ENCODE data around the gene FOXL2. TPM values are rescaled to one million over a fixed set of nuclear protein-coding genes. Genes with fewer than 3 reads are reported as not detected.

The FOXL2 gene
- total RNA-seq, 1 donor from 2014 or later: not detected

GRCh38 chr3:138964923-138965322 lies 18.0 kb upstream of the FOXL2 start:
- peaks cover 0 to 4% (median 3%) of the 10 kb centered on the region in 3 donors for H3K9me3 ChIP-seq (ENCODE audit: control insufficient read depth in 3 of 3, low read length in 3 of 3)

GRCh38 chr3:138964264-138964663 lies 17.3 kb upstream of the FOXL2 start:
- Histone ChIP-seq H3K27me3 (ENCODE audit: control insufficient read depth in 3 of 3, insufficient read depth in 3 of 3, low read length in 3 of 3) (peaks cover 23 to 33% (median 29%) of the 10 kb centered on the region in 3 donors), H3K9ac (ENCODE audit: low read depth in 1 of 3, low read length in 3 of 3) (no peak overlapping the region), H3K4me1 (ENCODE audit: control insufficient read depth in 3 of 3, insufficient read depth in 3 of 3, low read length in 3 of 3) (no peaks in the 10 kb centered on the region), H3K9me3 (ENCODE audit: control insufficient read depth in 3 of 3, low read length in 3 of 3) (peaks cover 0 to 4% (median 3%) of the 10 kb centered on the region in 3 donors), H3K36me3 (ENCODE audit: control insufficient read depth in 3 of 3, insufficient read depth in 3 of 3, low read length in 3 of 3) (no peaks in the 10 kb centered on the region), H3K27ac (ENCODE audit: low read depth, low read length) (no peak overlapping the region), H3K4me3 (ENCODE audit: low read length in 3 of 3) (no peak overlapping the region)

More at GRCh38 chr3:138964923-138965322, 18.0 kb upstream of the FOXL2 start:
- Histone ChIP-seq H3K27ac (ENCODE audit: low read depth, low read length) (no peak overlapping the region), H3K36me3 (ENCODE audit: control insufficient read depth in 3 of 3, insufficient read depth in 3 of 3, low read length in 3 of 3) (no peaks in the 10 kb centered on the region), H3K27me3 (ENCODE audit: control insufficient read depth in 3 of 3, insufficient read depth in 3 of 3, low read length in 3 of 3) (peaks cover 23 to 29% (median 26%) of the 10 kb centered on the region in 3 donors), H3K4me1 (ENCODE audit: control insufficient read depth in 3 of 3, insufficient read depth in 3 of 3, low read length in 3 of 3) (no peaks in the 10 kb centered on the region), H3K9ac (ENCODE audit: low read depth in 1 of 3, low read length in 3 of 3) (no peak overlapping the region), H3K4me3 (ENCODE audit: low read length in 3 of 3) (no peak overlapping the region)

DNA sequence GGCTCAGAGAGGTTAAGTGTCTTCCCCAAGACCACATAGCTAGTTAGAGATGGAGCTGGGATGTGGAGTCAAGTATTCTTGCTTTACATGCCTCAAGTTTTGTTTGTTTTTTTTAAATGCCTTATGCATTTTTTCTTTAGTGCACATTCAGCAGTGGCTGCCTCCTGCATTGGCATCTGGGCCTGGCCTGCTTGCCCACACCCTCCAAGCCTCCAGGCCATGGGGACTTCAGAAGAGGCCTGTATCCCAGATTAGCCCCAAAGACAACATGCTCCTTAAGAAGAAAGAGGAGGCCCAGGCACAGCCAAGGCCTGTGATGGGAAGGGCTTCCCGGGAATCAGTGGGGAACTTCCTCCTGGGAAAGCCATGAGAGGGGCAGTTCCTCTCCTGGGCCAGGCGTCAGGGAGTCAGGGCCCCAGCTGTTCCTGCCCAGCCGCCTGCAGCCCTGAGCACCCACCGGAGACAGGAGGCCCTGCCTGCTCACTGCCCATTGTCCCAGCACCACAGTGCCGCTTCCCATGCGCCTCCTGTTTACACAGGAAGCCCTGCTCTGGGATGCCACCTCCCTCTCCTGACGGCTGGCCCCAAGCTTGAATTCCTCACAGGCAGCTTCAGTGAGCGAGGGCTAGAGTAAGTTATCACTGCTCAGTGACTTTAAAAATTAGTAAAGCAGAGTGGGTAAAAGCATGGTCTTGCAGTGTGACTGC lies 16.1 kb upstream of the FOXL2 start:
- H3K4me1 ChIP-seq (ENCODE audit: control insufficient read depth in 3 of 3, insufficient read depth in 3 of 3, low read length in 3 of 3): no peaks in the 10 kb centered on the region
- no peak overlapping the region for H3K4me3 ChIP-seq (ENCODE audit: low read length in 3 of 3)
- H3K36me3 ChIP-seq (ENCODE audit: control insufficient read depth in 3 of 3, insufficient read depth in 3 of 3, low read length in 3 of 3): no peaks in the 10 kb centered on the region
- H3K27me3 ChIP-seq (ENCODE audit: control insufficient read depth in 3 of 3, insufficient read depth in 3 of 3, low read length in 3 of 3): peaks cover 23 to 34% (median 32%) of the 10 kb centered on the region in 3 donors
- no peak overlapping the region for H3K27ac ChIP-seq (ENCODE audit: low read depth, low read length)
- H3K9me3 ChIP-seq (ENCODE audit: control insufficient read depth in 3 of 3, low read length in 3 of 3): peaks cover 0 to 4% (median 3%) of the 10 kb centered on the region in 3 donors
- no peak overlapping the region for H3K9ac ChIP-seq (ENCODE audit: low read depth in 1 of 3, low read length in 3 of 3)

DNA sequence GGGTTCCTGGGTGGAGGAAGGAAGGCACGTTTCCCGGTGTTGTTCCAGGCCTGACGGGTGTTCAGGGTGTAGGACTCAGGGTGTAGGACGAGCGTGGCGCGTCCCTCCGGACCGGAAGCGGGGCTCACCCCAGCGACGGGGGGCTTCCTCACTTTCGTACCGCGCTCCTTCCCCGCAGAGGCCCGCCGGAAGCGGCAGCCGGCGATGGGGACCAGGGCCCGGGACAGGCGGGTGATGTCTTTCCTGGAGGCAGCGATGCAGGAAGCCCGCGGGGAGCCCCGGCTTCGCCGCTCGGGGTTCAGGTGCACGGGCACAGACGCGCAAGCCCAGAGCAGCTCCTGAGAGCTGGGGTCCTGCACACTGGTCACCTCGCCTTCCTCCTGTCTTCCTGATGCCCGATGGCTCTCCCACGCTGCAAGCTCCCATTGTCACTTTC lies 13.5 kb upstream of the FOXL2 start:
- Histone ChIP-seq H3K9ac (ENCODE audit: low read depth in 1 of 3, low read length in 3 of 3) (no peak overlapping the region), H3K27ac (ENCODE audit: low read depth, low read length) (no peak overlapping the region), H3K36me3 (ENCODE audit: control insufficient read depth in 3 of 3, insufficient read depth in 3 of 3, low read length in 3 of 3) (no peaks in the 10 kb centered on the region), H3K4me1 (ENCODE audit: control insufficient read depth in 3 of 3, insufficient read depth in 3 of 3, low read length in 3 of 3) (no peaks in the 10 kb centered on the region), H3K9me3 (ENCODE audit: control insufficient read depth in 3 of 3, low read length in 3 of 3) (peaks cover 0 to 4% (median 3%) of the 10 kb centered on the region in 3 donors), H3K4me3 (ENCODE audit: low read length in 3 of 3) (no peak overlapping the region), H3K27me3 (ENCODE audit: control insufficient read depth in 3 of 3, insufficient read depth in 3 of 3, low read length in 3 of 3) (peaks cover 26 to 45% (median 39%) of the 10 kb centered on the region in 3 donors)

- H3K4me3 ChIP-seq (ENCODE audit: low read length in 3 of 3): no peak overlapping the region
These were observed 3.8 kb upstream of the FOXL2 start for GRCh38 chr3:138950701-138951100.

DNA sequence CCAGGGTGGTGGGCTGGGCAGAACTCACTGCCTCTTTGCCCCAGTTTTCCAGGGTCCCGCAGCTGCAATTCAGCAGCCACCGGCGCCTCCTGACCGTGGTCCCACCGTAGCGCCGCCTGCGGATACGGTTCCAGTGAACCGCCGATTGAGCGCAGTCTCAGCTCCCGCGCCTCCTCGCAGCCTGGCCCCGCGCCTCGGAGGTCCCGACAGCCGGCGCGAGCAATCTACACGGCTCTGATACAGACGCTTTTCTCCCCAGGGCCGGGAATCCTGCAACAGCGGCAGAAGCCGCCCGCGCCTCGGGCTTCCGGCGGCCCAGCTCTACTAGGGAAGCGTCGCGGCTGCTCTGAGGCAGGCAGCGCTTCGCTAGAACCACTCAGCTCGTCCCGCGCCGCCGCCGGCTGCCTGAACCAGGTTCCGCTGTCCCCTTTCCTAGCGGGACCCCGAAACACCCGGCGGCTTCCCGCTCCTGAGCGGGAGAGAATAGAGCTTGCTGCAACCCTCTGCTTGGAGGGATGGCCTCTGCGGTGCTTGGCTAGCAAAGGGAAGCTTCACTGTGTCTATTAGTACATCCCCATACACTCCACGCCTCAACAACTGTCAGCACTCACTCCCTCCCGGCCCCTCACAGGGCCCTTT lies 3.2 kb upstream of the FOXL2 start:
- Histone ChIP-seq H3K4me1 (ENCODE audit: control insufficient read depth in 3 of 3, insufficient read depth in 3 of 3, low read length in 3 of 3) (peaks cover 13 to 24% (median 15%) of the 10 kb centered on the region in 3 donors), H3K27me3 (ENCODE audit: control insufficient read depth in 3 of 3, insufficient read depth in 3 of 3, low read length in 3 of 3) (peaks cover 76% of the 10 kb centered on the region in 3 donors), H3K27ac (ENCODE audit: low read depth, low read length) (no peak overlapping the region), H3K36me3 (ENCODE audit: control insufficient read depth in 3 of 3, insufficient read depth in 3 of 3, low read length in 3 of 3) (no peaks in the 10 kb centered on the region), H3K9me3 (ENCODE audit: control insufficient read depth in 3 of 3, low read length in 3 of 3) (no peaks in the 10 kb centered on the region), H3K4me3 (ENCODE audit: low read length in 3 of 3) (peak overlapping the region; percentile 14 to 55 (median 41)), H3K9ac (ENCODE audit: low read depth in 1 of 3, low read length in 3 of 3) (peak overlapping the region in 1 of 3 donors; percentile 45)

More at GRCh38 chr3:138950701-138951100, 3.8 kb upstream of the FOXL2 start:
- H3K27me3 ChIP-seq (ENCODE audit: control insufficient read depth in 3 of 3, insufficient read depth in 3 of 3, low read length in 3 of 3): peaks cover 76 to 78% (median 78%) of the 10 kb centered on the region in 3 donors
- H3K4me1 ChIP-seq (ENCODE audit: control insufficient read depth in 3 of 3, insufficient read depth in 3 of 3, low read length in 3 of 3): peaks cover 9 to 20% (median 12%) of the 10 kb centered on the region in 3 donors
- H3K9me3 ChIP-seq (ENCODE audit: control insufficient read depth in 3 of 3, low read length in 3 of 3): no peaks in the 10 kb centered on the region
- H3K36me3 ChIP-seq (ENCODE audit: control insufficient read depth in 3 of 3, insufficient read depth in 3 of 3, low read length in 3 of 3): no peaks in the 10 kb centered on the region
- no peak overlapping the region for H3K27ac ChIP-seq (ENCODE audit: low read depth, low read length)
- no peak overlapping the region for H3K9ac ChIP-seq (ENCODE audit: low read depth in 1 of 3, low read length in 3 of 3)

GRCh38 chr3:138949445-138950005 lies 2.6 kb upstream of the FOXL2 start:
- H3K4me1 ChIP-seq (ENCODE audit: control insufficient read depth in 3 of 3, insufficient read depth in 3 of 3, low read length in 3 of 3): peaks cover 14 to 28% (median 18%) of the 10 kb centered on the region in 3 donors
- no peaks in the 10 kb centered on the region for H3K36me3 ChIP-seq (ENCODE audit: control insufficient read depth in 3 of 3, insufficient read depth in 3 of 3, low read length in 3 of 3)
- H3K4me3 ChIP-seq (ENCODE audit: low read length in 3 of 3): peak overlapping the region; percentile 14 to 55 (median 41)
- no peak overlapping the region for H3K27ac ChIP-seq (ENCODE audit: low read depth, low read length)
- H3K9ac ChIP-seq (ENCODE audit: low read depth in 1 of 3, low read length in 3 of 3): no peak overlapping the region
- no peaks in the 10 kb centered on the region for H3K9me3 ChIP-seq (ENCODE audit: control insufficient read depth in 3 of 3, low read length in 3 of 3)
- peaks cover 75 to 76% (median 76%) of the 10 kb centered on the region in 3 donors for H3K27me3 ChIP-seq (ENCODE audit: control insufficient read depth in 3 of 3, insufficient read depth in 3 of 3, low read length in 3 of 3)

- no peak overlapping the region for H3K27ac ChIP-seq (ENCODE audit: low read depth, low read length)
- no peak overlapping the region for H3K4me3 ChIP-seq (ENCODE audit: low read length in 3 of 3)
- H3K36me3 ChIP-seq (ENCODE audit: control insufficient read depth in 3 of 3, insufficient read depth in 3 of 3, low read length in 3 of 3): no peaks in the 10 kb centered on the region
- H3K27me3 ChIP-seq (ENCODE audit: control insufficient read depth in 3 of 3, insufficient read depth in 3 of 3, low read length in 3 of 3): peaks cover 77 to 79% (median 78%) of the 10 kb centered on the region in 3 donors
- no peak overlapping the region for H3K9ac ChIP-seq (ENCODE audit: low read depth in 1 of 3, low read length in 3 of 3)
- H3K9me3 ChIP-seq (ENCODE audit: control insufficient read depth in 3 of 3, low read length in 3 of 3): no peaks in the 10 kb centered on the region
- H3K4me1 ChIP-seq (ENCODE audit: control insufficient read depth in 3 of 3, insufficient read depth in 3 of 3, low read length in 3 of 3): peaks cover 14 to 28% (median 18%) of the 10 kb centered on the region in 3 donors
These were observed 2.1 kb upstream of the FOXL2 start for GRCh38 chr3:138949002-138949418.

DNA sequence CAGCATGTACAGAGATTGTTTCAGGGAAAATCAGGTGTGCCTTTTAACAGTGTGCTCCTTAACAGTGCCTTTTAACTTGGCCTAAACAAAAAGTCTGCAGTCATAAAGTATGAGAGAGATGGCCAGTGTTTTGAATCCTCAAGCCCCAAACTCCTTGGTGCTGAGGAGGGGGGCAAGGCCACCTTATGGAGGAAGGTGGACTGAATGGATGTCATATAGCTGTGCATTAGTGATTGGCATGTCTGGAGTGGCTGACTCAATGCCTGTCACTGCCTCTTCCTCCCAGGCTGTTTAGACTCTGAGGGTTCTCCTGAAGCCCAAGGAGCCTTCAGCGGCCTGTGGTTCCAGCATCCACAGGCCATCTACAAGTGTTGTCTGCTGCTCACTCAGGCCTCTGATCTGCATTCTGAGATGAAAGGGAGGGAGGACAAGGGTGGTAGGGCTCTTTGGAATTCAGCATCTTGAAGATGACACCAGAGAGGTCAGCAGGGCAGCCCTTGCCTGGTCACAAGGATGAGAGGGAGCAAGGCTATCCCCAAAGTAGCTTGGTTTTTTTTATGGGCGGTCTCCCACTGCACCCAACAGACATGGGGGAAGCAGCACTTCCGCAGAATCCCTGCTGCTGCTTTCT lies 1.5 kb upstream of the FOXL2 start:
- H3K27me3 ChIP-seq (ENCODE audit: control insufficient read depth in 3 of 3, insufficient read depth in 3 of 3, low read length in 3 of 3): peaks cover 79 to 80% (median 80%) of the 10 kb centered on the region in 3 donors
- H3K9ac ChIP-seq (ENCODE audit: low read depth in 1 of 3, low read length in 3 of 3): no peak overlapping the region
- no peak overlapping the region for H3K4me3 ChIP-seq (ENCODE audit: low read length in 3 of 3)
- H3K27ac ChIP-seq (ENCODE audit: low read depth, low read length): no peak overlapping the region
- H3K36me3 ChIP-seq (ENCODE audit: control insufficient read depth in 3 of 3, insufficient read depth in 3 of 3, low read length in 3 of 3): no peaks in the 10 kb centered on the region
- peaks cover 14 to 28% (median 18%) of the 10 kb centered on the region in 3 donors for H3K4me1 ChIP-seq (ENCODE audit: control insufficient read depth in 3 of 3, insufficient read depth in 3 of 3, low read length in 3 of 3)
- H3K9me3 ChIP-seq (ENCODE audit: control insufficient read depth in 3 of 3, low read length in 3 of 3): no peaks in the 10 kb centered on the region
